Measurements from ENCODE around the gene NR5A1. TPM values are rescaled to one million over a fixed set of nuclear protein-coding genes. Genes with fewer than 3 reads are reported as not detected.
A peak's percentile ranks its signal among the peaks of the same experiment; 100 is the strongest.

The NR5A1 gene
- total and polyA plus RNA-seq, 2 of the 13 experiments (the other 11 are each of a cell fraction or from before 2014, with no cell fraction given), result 28.9 to 44.7 TPM

- TF ChIP-seq BCL3 (CRISPR knock-in tag; IDR thresholded peaks at IDR 0.05) (no peak), ZKSCAN1 (IDR thresholded peaks at IDR 0.05; ENCODE audit: low read length) (0 out of 2 replicates have a peak, but pooled peaks have one; percentile 58)
- H3K4me2 ChIP-seq (ENCODE audit: low read depth, low read length), result no peak overlapping the region
- H3K36me3 ChIP-seq (replicated peaks in 1 of 2; ENCODE audit: control insufficient read depth in 1 of 2, insufficient read depth in 2 of 2, low read length in 2 of 2), result no peaks in the 10 kb centered on the region
- ChIA-PET CTCF (ENCODE audit: low intra/inter-chr PET ratio, low total read pairs) (no interaction called here), POLR2A (no interaction called here)
- 85% methylated on average over 4 of the region's 17 CpGs for WGBS (ENCODE audit: low lambda C conversion rate)
- no peak for DNase-seq (ENCODE audit: low spot score)
- BruUV-seq (replicated peaks), result no TSS peak
- no peak overlapping the region for H2AFZ ChIP-seq (ENCODE audit: low read length)
- FAIRE-seq, result no peak
- H3K27ac ChIP-seq (ENCODE audit: extremely low read length, insufficient read depth, low read length), result no peak overlapping the region
- H3K4me3 ChIP-seq (replicated peaks in 1 of 3; ENCODE audit: insufficient read depth in 1 of 3, low read depth in 2 of 3, low read length in 3 of 3), result no peak overlapping the region
- intact Hi-C loops (cut with micrococcal nuclease; ENCODE audit: unreplicated experiment), result no loop called here
- no peaks in the 10 kb centered on the region for H3K9me3 ChIP-seq (ENCODE audit: low read length)
- ATAC-seq, result peak; percentile 10; the same call in 2 of the 3 replicates
- H4K20me1 ChIP-seq (ENCODE audit: insufficient read depth, low read length), result no peaks in the 10 kb centered on the region
- in situ Hi-C loops (cut with HindIII; ENCODE audit: extremely low pct_ligation_motif_present, low pct_unique_long_range_greater_than_20kb), result no loop called here
- H3K79me2 ChIP-seq (ENCODE audit: insufficient read depth, low read length), result no peaks in the 10 kb centered on the region
- H3K9ac ChIP-seq (ENCODE audit: insufficient read depth, low read depth, low read length), result no peak overlapping the region
- no peaks in the 10 kb centered on the region; the same call in 1 of the 2 replicates for H3K4me1 ChIP-seq (ENCODE audit: insufficient read depth, low read length)
- peaks cover 19 to 66% of the 10 kb centered on the region in 2 experiments; a peak in 4 of 5 replicates for H3K27me3 ChIP-seq (ENCODE audit: control insufficient read depth in 1 of 2, insufficient read depth in 2 of 2, low read length in 2 of 2)
These were observed 39.7 kb downstream of the NR5A1 start for GRCh38 chr9:124467410-124468060.

GRCh38 chr9:124465736-124466135 is 41.5 kb downstream of the NR5A1 start:
- TF ChIP-seq IKZF5 (CRISPR knock-in tag; IDR thresholded peaks at IDR 0.05) (no peak), RCOR2 (CRISPR knock-in tag; IDR thresholded peaks at IDR 0.05) (no peak), ZNF629 (CRISPR knock-in tag; conservative IDR thresholded peaks at IDR 0.05) (0 out of 2 replicates have a peak, but pooled peaks have one; percentile 31), ZNF207 (IDR thresholded peaks at IDR 0.05; ENCODE audit: borderline replicate concordance) (no peak), TGIF2 (CRISPR knock-in tag; IDR thresholded peaks at IDR 0.05) (no peak)
- WGBS (ENCODE audit: low lambda C conversion rate), result 34% methylated on average over 3 of the region's 3 CpGs
- Histone ChIP-seq H4K20me1 (ENCODE audit: insufficient read depth, low read length) (no peaks in the 10 kb centered on the region), H3K36me3 (replicated peaks in 1 of 2; ENCODE audit: control insufficient read depth in 1 of 2, insufficient read depth in 2 of 2, low read length in 2 of 2) (no peaks in the 10 kb centered on the region), H3K27ac (ENCODE audit: extremely low read length, insufficient read depth, low read length) (no peak overlapping the region), H3K4me1 (ENCODE audit: insufficient read depth, low read length) (no peaks in the 10 kb centered on the region), H3K27me3 (ENCODE audit: control insufficient read depth in 1 of 2, insufficient read depth in 2 of 2, low read length in 2 of 2) (peaks cover 12 to 51% of the 10 kb centered on the region in 2 experiments; a peak in 3 of 5 replicates), H3K9ac (ENCODE audit: insufficient read depth, low read depth, low read length) (no peak overlapping the region), H3K79me2 (ENCODE audit: insufficient read depth, low read length) (no peaks in the 10 kb centered on the region), H2AFZ (ENCODE audit: low read length) (no peak overlapping the region), H3K9me3 (ENCODE audit: low read length) (no peaks in the 10 kb centered on the region), H3K4me3 (replicated peaks in 1 of 3; ENCODE audit: insufficient read depth in 1 of 3, low read depth in 2 of 3, low read length in 3 of 3) (no peak overlapping the region), H3K4me2 (ENCODE audit: low read depth, low read length) (no peak overlapping the region)
- intact Hi-C loops (cut with micrococcal nuclease; ENCODE audit: unreplicated experiment), result no loop called here
- ATAC-seq (no peak), FAIRE-seq (no peak), DNase-seq (ENCODE audit: low spot score) (no peak)
- POLR2A ChIA-PET, result no interaction called here
- in situ Hi-C loops (cut with HindIII; ENCODE audit: extremely low pct_ligation_motif_present, low pct_unique_long_range_greater_than_20kb), result no loop called here
- no TSS peak for BruUV-seq (replicated peaks)
- CTCF ChIA-PET (ENCODE audit: low intra/inter-chr PET ratio, low total read pairs), result no interaction called here
